ENCODE data around the gene LAMP5.

- TF ChIP-seq CTCF (IDR thresholded peaks at IDR 0.05): no peak
- TF ChIP-seq POLR2A (IDR thresholded peaks at IDR 0.05): no peak
Measured at GRCh38 chr20:9503526-9504245, 10.7 kb upstream of the LAMP5 start.
